ENCODE results near the gene SLC6A6.

DNA sequence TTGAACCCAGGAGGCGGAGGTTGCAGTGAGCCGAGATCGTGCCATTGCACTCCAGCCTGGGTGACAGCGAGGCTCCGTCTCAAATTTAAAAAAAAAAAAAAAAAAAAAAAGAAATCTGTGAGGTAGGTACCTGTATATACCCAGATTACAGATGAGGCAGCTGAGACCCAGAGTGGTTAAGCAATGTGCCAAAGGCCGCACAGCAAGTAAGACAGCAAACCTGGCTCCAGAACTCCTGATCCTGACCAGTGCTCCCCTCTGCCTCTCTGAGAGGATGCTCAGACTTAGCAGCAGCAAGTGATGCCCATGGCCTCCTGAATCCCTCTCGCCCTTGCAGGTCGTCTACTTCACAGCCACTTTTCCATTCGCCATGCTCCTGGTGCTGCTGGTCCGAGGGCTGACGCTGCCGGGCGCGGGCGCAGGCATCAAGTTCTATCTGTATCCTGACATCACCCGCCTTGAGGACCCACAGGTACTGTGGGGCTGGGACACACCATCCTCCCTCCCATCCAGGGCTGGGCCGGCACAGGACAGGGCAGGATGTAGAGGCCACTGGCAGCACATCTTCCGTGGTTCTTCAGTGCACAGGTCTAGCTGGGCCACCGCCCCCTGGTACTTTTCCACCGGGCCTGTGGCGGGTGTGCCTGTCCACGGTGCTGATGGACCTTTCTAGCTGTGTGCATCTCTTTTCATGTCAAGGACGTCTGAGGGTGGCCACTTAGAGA lies 63.9 kb downstream of the SLC6A6 start:
- TF ChIP-seq, protein P1, sequence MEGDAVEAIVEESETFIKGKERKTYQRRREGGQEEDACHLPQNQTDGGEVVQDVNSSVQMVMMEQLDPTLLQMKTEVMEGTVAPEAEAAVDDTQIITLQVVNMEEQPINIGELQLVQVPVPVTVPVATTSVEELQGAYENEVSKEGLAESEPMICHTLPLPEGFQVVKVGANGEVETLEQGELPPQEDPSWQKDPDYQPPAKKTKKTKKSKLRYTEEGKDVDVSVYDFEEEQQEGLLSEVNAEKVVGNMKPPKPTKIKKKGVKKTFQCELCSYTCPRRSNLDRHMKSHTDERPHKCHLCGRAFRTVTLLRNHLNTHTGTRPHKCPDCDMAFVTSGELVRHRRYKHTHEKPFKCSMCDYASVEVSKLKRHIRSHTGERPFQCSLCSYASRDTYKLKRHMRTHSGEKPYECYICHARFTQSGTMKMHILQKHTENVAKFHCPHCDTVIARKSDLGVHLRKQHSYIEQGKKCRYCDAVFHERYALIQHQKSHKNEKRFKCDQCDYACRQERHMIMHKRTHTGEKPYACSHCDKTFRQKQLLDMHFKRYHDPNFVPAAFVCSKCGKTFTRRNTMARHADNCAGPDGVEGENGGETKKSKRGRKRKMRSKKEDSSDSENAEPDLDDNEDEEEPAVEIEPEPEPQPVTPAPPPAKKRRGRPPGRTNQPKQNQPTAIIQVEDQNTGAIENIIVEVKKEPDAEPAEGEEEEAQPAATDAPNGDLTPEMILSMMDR (conservative IDR thresholded peaks at IDR 0.05; ENCODE audit: low read depth in 2 of 2), result no peak
- no peak for TF ChIP-seq EZH2 (IDR thresholded peaks at IDR 0.05; ENCODE audit: low read depth, unreplicated experiment)
- TF ChIP-seq EZH2phosphoT487 (IDR thresholded peaks at IDR 0.05; ENCODE audit: unreplicated experiment), result no peak
- TF ChIP-seq ZNF114 (CRISPR knock-in tag; IDR thresholded peaks at IDR 0.05), result no peak
- TF ChIP-seq, protein P2, sequence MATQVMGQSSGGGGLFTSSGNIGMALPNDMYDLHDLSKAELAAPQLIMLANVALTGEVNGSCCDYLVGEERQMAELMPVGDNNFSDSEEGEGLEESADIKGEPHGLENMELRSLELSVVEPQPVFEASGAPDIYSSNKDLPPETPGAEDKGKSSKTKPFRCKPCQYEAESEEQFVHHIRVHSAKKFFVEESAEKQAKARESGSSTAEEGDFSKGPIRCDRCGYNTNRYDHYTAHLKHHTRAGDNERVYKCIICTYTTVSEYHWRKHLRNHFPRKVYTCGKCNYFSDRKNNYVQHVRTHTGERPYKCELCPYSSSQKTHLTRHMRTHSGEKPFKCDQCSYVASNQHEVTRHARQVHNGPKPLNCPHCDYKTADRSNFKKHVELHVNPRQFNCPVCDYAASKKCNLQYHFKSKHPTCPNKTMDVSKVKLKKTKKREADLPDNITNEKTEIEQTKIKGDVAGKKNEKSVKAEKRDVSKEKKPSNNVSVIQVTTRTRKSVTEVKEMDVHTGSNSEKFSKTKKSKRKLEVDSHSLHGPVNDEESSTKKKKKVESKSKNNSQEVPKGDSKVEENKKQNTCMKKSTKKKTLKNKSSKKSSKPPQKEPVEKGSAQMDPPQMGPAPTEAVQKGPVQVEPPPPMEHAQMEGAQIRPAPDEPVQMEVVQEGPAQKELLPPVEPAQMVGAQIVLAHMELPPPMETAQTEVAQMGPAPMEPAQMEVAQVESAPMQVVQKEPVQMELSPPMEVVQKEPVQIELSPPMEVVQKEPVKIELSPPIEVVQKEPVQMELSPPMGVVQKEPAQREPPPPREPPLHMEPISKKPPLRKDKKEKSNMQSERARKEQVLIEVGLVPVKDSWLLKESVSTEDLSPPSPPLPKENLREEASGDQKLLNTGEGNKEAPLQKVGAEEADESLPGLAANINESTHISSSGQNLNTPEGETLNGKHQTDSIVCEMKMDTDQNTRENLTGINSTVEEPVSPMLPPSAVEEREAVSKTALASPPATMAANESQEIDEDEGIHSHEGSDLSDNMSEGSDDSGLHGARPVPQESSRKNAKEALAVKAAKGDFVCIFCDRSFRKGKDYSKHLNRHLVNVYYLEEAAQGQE (IDR thresholded peaks at IDR 0.05; ENCODE audit: unreplicated experiment), result no peak

All from GM23338 (cell line).